Measurements from ENCODE around the gene STK36. TPM values are rescaled to one million over a fixed set of nuclear protein-coding genes. Genes with fewer than 3 reads are reported as not detected.

The STK36 gene, protein sequence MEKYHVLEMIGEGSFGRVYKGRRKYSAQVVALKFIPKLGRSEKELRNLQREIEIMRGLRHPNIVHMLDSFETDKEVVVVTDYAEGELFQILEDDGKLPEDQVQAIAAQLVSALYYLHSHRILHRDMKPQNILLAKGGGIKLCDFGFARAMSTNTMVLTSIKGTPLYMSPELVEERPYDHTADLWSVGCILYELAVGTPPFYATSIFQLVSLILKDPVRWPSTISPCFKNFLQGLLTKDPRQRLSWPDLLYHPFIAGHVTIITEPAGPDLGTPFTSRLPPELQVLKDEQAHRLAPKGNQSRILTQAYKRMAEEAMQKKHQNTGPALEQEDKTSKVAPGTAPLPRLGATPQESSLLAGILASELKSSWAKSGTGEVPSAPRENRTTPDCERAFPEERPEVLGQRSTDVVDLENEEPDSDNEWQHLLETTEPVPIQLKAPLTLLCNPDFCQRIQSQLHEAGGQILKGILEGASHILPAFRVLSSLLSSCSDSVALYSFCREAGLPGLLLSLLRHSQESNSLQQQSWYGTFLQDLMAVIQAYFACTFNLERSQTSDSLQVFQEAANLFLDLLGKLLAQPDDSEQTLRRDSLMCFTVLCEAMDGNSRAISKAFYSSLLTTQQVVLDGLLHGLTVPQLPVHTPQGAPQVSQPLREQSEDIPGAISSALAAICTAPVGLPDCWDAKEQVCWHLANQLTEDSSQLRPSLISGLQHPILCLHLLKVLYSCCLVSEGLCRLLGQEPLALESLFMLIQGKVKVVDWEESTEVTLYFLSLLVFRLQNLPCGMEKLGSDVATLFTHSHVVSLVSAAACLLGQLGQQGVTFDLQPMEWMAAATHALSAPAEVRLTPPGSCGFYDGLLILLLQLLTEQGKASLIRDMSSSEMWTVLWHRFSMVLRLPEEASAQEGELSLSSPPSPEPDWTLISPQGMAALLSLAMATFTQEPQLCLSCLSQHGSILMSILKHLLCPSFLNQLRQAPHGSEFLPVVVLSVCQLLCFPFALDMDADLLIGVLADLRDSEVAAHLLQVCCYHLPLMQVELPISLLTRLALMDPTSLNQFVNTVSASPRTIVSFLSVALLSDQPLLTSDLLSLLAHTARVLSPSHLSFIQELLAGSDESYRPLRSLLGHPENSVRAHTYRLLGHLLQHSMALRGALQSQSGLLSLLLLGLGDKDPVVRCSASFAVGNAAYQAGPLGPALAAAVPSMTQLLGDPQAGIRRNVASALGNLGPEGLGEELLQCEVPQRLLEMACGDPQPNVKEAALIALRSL (N-terminal part only)
- total RNA-seq (2021) (41.0 to 47.7 TPM (median 42.7 TPM) in 3 replicates), Bru-seq, nascent RNA (percentile 53 among the genes with signal in this experiment)
- long read RNA-seq, experiment 1, full-length matches to known transcripts = 28 of 82 reads
- long read RNA-seq, experiment 1, partial matches to known transcripts = 14 of 82 reads
- long read RNA-seq, experiment 1, other reads (novel, unspliced or antisense) = 40 of 82 reads
- long read RNA-seq, experiment 2, full-length matches to known transcripts = 1 of 16 reads
- long read RNA-seq, experiment 2, partial matches to known transcripts = 7 of 16 reads
- long read RNA-seq, experiment 2, other reads (novel, unspliced or antisense) = 8 of 16 reads
- long read RNA-seq, experiment 3, full-length matches to known transcripts = 1 of 1 reads
- long read RNA-seq, experiment 3, partial matches to known transcripts = 0 of 1 reads
- long read RNA-seq, experiment 3, other reads (novel, unspliced or antisense) = 0 of 1 reads

- H3K27ac Mint-ChIP-seq = peak within 1 kb of the TSS; percentile 93
- H3K4me3 Mint-ChIP-seq = peak within 1 kb of the TSS; percentile 98
- H3K27me3 Mint-ChIP-seq (ENCODE audit: low read depth) = no peaks in the 10 kb centered on the region
- ATAC-seq = peak; percentile 96
- H3K36me3 Mint-ChIP-seq = peaks cover 20% of the 10 kb centered on the region
- H3K9me3 Mint-ChIP-seq = no peaks in the 10 kb centered on the region
- DNase-seq (ENCODE audit: low spot score) = peak; percentile 85
- CTCF ChIA-PET = interaction anchor here (0.7 to 2.8 kb wide), 6 partner anchors 13 to 358 kb away, joined by 3 to 19 read pairs (median 12); partner anchors contain the start of genes BCS1L, TTLL4 and ZNF142
- POLR2A ChIA-PET = interaction anchor here (0.5 to 2.0 kb wide), 5 partner anchors 13 to 923 kb away, joined by 3 to 24 read pairs (median 4); partner anchors contain the start of genes BCS1L, USP37 and ZNF142
- peaks cover 13% of the 10 kb centered on the region for H3K4me1 Mint-ChIP-seq
- TF ChIP-seq ZNF232 (CRISPR knock-in tag; IDR thresholded peaks at IDR 0.05) (0 out of 2 replicates have a peak, but pooled peaks have one; percentile 36), FOXK1 (CRISPR knock-in tag; IDR thresholded peaks at IDR 0.05) (peak; percentile 10), TEAD1 (CRISPR knock-in tag; IDR thresholded peaks at IDR 0.05) (peak; percentile 56; the same call in 1 of the 2 replicates), ZNF396 (CRISPR knock-in tag; IDR thresholded peaks at IDR 0.05; ENCODE audit: borderline replicate concordance) (no peak), EMX1 (CRISPR knock-in tag; IDR thresholded peaks at IDR 0.05) (0 out of 2 replicates have a peak, but pooled peaks have one; percentile 35), ETV6 (CRISPR knock-in tag; IDR thresholded peaks at IDR 0.05) (peak; percentile 79; the same call in 1 of the 2 replicates), HMGA2 (CRISPR knock-in tag; IDR thresholded peaks at IDR 0.05) (no peak), GTF2I (CRISPR knock-in tag; conservative IDR thresholded peaks at IDR 0.05) (no peak), SP1 (CRISPR knock-in tag; conservative IDR thresholded peaks at IDR 0.05) (0 out of 2 replicates have a peak, but pooled peaks have one; percentile 38), RORB (CRISPR knock-in tag; IDR thresholded peaks at IDR 0.05) (no peak), ATF6 (CRISPR knock-in tag; IDR thresholded peaks at IDR 0.05) (no peak), SOX15 (CRISPR knock-in tag; IDR thresholded peaks at IDR 0.05) (no peak), GABPB1 (CRISPR knock-in tag; IDR thresholded peaks at IDR 0.05) (peak; percentile 57; the same call in 1 of the 2 replicates), ZNF317 (CRISPR knock-in tag; IDR thresholded peaks at IDR 0.05; ENCODE audit: borderline replicate concordance, low read depth) (no peak), CREB1 (CRISPR knock-in tag; IDR thresholded peaks at IDR 0.05) (0 out of 2 replicates have a peak, but pooled peaks have one; percentile 11), OVOL2 (CRISPR knock-in tag; IDR thresholded peaks at IDR 0.05; ENCODE audit: borderline replicate concordance) (no peak), TCF7 (CRISPR knock-in tag; IDR thresholded peaks at IDR 0.05; ENCODE audit: low read depth) (no peak)
- TF ChIP-seq, protein P1, sequence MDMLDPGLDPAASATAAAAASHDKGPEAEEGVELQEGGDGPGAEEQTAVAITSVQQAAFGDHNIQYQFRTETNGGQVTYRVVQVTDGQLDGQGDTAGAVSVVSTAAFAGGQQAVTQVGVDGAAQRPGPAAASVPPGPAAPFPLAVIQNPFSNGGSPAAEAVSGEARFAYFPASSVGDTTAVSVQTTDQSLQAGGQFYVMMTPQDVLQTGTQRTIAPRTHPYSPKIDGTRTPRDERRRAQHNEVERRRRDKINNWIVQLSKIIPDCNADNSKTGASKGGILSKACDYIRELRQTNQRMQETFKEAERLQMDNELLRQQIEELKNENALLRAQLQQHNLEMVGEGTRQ (CRISPR knock-in tag; IDR thresholded peaks at IDR 0.05) = 0 out of 2 replicates have a peak, but pooled peaks have one; percentile 8
- TF ChIP-seq, protein P2, sequence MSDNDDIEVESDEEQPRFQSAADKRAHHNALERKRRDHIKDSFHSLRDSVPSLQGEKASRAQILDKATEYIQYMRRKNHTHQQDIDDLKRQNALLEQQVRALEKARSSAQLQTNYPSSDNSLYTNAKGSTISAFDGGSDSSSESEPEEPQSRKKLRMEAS (CRISPR knock-in tag; IDR thresholded peaks at IDR 0.05) = peak; percentile 74
- TF ChIP-seq, protein P3, sequence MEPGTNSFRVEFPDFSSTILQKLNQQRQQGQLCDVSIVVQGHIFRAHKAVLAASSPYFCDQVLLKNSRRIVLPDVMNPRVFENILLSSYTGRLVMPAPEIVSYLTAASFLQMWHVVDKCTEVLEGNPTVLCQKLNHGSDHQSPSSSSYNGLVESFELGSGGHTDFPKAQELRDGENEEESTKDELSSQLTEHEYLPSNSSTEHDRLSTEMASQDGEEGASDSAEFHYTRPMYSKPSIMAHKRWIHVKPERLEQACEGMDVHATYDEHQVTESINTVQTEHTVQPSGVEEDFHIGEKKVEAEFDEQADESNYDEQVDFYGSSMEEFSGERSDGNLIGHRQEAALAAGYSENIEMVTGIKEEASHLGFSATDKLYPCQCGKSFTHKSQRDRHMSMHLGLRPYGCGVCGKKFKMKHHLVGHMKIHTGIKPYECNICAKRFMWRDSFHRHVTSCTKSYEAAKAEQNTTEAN (CRISPR knock-in tag; IDR thresholded peaks at IDR 0.05) = no peak
- TF ChIP-seq, protein P4, sequence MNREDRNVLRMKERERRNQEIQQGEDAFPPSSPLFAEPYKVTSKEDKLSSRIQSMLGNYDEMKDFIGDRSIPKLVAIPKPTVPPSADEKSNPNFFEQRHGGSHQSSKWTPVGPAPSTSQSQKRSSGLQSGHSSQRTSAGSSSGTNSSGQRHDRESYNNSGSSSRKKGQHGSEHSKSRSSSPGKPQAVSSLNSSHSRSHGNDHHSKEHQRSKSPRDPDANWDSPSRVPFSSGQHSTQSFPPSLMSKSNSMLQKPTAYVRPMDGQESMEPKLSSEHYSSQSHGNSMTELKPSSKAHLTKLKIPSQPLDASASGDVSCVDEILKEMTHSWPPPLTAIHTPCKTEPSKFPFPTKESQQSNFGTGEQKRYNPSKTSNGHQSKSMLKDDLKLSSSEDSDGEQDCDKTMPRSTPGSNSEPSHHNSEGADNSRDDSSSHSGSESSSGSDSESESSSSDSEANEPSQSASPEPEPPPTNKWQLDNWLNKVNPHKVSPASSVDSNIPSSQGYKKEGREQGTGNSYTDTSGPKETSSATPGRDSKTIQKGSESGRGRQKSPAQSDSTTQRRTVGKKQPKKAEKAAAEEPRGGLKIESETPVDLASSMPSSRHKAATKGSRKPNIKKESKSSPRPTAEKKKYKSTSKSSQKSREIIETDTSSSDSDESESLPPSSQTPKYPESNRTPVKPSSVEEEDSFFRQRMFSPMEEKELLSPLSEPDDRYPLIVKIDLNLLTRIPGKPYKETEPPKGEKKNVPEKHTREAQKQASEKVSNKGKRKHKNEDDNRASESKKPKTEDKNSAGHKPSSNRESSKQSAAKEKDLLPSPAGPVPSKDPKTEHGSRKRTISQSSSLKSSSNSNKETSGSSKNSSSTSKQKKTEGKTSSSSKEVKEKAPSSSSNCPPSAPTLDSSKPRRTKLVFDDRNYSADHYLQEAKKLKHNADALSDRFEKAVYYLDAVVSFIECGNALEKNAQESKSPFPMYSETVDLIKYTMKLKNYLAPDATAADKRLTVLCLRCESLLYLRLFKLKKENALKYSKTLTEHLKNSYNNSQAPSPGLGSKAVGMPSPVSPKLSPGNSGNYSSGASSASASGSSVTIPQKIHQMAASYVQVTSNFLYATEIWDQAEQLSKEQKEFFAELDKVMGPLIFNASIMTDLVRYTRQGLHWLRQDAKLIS (CRISPR knock-in tag; IDR thresholded peaks at IDR 0.05; ENCODE audit: borderline replicate concordance) = 0 out of 2 replicates have a peak, but pooled peaks have one; percentile 25
Measured at GRCh38 chr2:218671654-218672566, at the start of gene STK36, which contains the start of gene RNF25. STK36 (plus strand) TSS chr2:218672086; CDS start chr2:218672830, 744 bp downstream. RNF25 (minus strand) TSS chr2:218672002; CDS start chr2:218671970, 32 bp downstream.

All from WTC11 (cell line).